ENCODE data around the gene SMIM24.

- TF ChIP-seq CEBPB (IDR thresholded peaks at IDR 0.05; ENCODE audit: borderline replicate concordance in 1 of 2, low read depth in 2 of 2, low read length in 2 of 2) (no peak), EP300 (IDR thresholded peaks at IDR 0.05; ENCODE audit: borderline replicate concordance in 1 of 2, control insufficient read depth in 1 of 2, low read depth in 2 of 2, low read length in 2 of 2) (no peak), NFIC (IDR thresholded peaks at IDR 0.05; ENCODE audit: low read depth, low read length) (no peak), CBFB (IDR thresholded peaks at IDR 0.05; ENCODE audit: low read depth) (no peak), SRF (IDR thresholded peaks at IDR 0.05; ENCODE audit: low read depth in 2 of 2, low read length in 2 of 2) (no peak), SP1 (IDR thresholded peaks at IDR 0.05; ENCODE audit: low read depth, low read length) (no peak)
- TF ChIP-seq, protein P1, sequence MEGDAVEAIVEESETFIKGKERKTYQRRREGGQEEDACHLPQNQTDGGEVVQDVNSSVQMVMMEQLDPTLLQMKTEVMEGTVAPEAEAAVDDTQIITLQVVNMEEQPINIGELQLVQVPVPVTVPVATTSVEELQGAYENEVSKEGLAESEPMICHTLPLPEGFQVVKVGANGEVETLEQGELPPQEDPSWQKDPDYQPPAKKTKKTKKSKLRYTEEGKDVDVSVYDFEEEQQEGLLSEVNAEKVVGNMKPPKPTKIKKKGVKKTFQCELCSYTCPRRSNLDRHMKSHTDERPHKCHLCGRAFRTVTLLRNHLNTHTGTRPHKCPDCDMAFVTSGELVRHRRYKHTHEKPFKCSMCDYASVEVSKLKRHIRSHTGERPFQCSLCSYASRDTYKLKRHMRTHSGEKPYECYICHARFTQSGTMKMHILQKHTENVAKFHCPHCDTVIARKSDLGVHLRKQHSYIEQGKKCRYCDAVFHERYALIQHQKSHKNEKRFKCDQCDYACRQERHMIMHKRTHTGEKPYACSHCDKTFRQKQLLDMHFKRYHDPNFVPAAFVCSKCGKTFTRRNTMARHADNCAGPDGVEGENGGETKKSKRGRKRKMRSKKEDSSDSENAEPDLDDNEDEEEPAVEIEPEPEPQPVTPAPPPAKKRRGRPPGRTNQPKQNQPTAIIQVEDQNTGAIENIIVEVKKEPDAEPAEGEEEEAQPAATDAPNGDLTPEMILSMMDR (IDR thresholded peaks at IDR 0.05 in 2 of 3, conservative IDR thresholded peaks at IDR 0.05 in 1 of 3; ENCODE audit: control insufficient read depth in 2 of 3, extremely low read depth in 1 of 3, insufficient read depth in 1 of 3, low read depth in 3 of 3, low read length in 3 of 3), result no peak
These were observed 24.9 kb downstream of the SMIM24 start for GRCh38 chr19:3455393-3455955.
